DMS79 (cell line): ENCODE results near the gene ERCC1.
"Not testable (repeated sequence)": the region's sequence is repeated elsewhere in the genome, so short reads cannot be mapped to it uniquely, and the experiment has no call there.

Source experiments
- DNase-seq: peaks from one replicate; lab custom pipeline; 2025; lab: John Stamatoyannopoulos, UW

The ERCC1 gene

DNA sequence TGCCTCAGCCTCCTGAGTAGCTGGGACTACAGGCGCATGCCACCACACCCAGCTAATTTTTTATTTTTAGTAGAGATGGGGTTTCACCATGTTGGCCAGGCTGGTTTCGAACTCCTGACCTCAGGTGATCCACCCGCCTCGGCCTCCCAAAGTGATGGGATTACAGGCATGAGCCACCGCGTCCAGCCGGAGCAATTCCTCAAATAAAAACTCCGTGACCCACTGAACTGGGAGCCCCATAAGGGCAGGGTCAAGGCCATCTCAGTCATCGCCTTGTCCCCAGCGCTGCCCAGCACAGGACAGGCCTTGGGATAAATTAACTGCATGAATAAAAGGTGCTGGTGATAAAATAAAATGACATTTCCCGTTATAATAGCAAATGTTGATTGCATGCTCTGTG is 6.2 kb upstream of the ERCC1 start:
- not testable (repeated sequence) for DNase-seq

DNA sequence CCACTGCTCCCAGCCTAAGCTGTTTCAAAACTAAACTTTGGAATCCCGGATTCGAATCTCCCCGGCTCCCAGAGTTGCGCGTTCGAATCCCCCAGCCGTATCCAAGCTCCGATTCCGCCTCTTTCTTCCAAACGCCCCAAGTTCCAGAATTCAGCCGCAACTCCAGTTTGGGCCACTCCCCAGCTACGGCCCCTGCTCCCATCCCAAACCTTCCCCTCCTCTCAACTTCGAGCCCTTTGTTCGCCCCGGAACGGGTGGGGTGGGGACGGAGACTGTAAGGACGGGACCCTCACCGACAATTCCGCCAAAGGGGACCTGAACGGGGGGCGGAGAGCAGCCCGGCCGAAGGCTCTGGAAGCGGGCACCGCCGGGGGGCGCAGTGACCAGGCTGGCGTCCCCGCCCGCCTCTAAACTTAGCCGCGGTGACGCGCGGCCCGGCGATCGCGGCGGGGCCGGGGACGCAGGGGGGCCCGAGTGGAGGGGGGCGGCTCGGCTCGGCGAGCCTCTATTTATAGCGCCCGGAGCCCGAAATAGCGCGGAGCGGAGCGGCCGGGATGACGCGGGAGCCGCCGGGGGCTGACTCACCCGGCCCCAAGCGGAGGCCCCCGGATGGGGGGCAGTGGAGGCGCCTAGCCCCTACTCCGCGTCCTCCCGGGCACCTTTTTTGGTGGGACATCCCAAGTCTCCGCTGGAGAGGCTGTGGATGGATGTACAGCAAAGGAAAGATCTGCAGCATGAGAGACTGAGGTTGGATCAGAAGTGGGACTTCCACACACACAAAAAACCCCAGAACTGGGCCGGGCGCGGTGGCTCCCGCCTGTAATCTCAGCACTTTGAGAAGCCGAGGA is 4.9 kb upstream of the ERCC1 start:
- DNase-seq: no peak

- peak; percentile 8 for DNase-seq
Measured at GRCh38 chr19:45424191-45425058, 708 bp upstream of the ERCC1 start.

DNA sequence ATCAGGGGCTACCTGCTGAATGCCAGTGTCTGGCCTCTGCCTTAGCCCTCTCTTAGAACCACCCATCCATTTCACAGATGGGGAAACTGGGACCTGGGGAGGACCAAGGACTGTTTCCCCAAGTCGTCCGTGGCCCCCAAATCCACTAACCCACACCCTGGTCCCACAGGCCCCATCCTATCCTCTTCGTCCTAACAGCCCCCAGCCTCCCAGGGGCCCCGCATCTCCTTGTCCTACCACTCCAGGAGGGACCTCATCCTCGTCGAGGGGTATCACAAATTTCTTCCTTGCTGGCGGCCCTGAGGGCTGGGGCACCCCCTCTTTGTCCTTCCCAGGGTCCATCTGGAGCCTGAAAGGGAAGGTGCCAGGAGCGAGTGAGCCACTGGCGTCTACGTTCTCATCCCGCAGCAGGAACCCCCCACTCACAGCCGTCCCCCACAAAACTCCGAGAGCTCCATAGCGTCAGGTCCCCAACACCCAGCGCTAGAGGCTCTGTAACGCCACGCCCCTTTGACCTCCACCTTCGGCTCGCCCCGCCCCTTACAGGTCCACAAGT is 606 bp downstream of the ERCC1 start:
- DNase-seq: no peak

GRCh38 chr19:45421947-45422498 is 1.7 kb downstream of the ERCC1 start:
- no peak for DNase-seq

DNA sequence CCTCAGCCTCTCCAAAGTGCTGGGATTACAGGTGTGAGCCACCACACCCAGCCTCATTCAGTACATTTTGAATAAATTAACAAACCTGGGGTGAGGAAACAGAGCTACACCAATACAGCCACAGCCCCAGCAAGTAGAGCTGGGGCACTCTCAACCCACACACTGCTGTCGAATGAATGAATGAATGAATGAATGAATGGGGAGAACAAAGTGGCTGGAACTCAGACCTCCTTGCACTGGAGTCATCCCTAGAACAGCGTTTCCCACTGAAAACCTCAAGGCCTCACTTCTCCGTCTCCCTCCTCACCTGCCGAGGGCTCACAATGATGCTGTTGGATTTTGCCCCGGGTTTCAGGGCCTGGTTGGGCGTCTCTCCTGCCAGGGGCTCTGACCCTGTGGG is 2.8 kb downstream of the ERCC1 start:
- no peak for DNase-seq

DNA sequence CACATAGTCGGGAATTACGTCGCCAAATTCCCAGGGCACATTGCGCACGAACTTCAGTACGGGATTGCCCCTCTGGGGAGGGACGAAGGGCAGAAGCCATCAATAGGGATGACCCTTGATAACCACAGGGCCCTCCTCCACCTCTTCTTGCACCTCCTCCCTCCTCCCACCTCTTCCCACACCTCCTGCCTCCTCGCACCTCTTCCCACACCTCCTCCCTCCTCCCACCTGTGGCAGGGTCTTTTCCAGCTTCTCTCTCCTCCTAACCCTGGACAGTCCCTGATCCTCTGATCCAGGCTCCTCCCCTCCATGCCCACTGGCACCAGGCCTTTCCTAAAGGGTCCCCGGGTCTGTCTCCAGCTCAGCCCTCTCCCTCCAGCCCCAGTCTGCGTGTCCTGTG is 3.4 kb downstream of the ERCC1 start:
- no peak for DNase-seq

GRCh38 chr19:45419895-45420294 is 3.8 kb downstream of the ERCC1 start:
- no peak for DNase-seq

DNA sequence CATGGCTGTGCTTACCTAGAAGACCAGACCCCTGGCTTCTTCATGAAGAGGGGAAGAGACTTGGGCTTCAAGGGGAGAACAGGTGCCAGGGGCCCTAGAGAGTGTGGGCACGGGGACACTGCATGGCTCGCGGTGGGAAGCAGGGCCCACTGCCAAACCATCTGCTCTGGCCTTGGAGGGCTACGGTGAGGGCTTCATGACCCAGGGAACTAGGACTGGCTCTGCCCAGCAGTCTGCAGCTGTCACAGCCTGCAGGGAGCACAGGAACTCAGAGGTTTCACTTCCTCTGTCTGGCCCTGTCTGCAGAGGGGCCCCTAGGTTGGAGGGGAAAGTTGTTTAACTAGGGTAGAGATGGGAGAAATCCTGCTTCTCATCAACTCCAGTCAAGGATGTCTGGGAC is 4.3 kb downstream of the ERCC1 start:
- no peak for DNase-seq

DNA sequence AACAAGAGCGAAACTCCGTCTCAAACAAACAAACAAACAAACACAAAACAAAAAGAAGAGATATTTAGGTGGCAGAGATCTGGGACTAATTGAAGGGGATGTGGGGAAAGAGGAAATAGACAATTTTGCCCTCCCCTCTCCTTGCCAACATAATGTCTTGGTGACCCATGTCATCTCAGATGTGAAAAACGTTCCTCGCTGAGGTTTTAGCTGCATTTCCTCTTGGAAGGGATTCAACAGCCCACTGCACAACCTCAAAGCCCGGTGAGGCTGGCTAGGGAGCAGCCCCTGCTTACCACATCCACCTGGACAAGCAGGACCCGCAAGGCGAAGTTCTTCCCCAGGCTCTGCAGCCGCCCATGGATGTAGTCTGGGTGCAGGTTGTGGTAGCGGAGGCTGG is 4.9 kb downstream of the ERCC1 start:
- DNase-seq: no peak

DNA sequence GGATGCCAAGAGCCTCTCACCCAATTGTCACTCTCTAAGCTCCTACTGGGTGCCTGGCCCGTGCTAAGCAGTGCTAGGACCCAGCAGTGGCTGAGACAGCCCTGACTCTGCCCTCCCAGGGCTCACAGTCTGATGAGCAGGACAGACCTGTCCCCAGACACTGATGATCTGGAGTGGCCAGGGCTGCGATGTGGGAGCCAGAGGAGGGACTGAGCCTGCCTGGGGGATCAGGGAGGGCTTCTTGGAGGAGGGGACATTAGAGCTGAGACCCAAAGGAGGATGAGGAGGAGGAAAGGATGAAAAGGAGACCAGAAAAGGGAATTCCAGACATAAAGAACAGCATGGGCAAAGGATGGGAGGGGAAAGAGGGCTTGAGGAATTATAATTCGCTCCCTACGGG is 6.6 kb downstream of the ERCC1 start:
- DNase-seq: no peak

DNA sequence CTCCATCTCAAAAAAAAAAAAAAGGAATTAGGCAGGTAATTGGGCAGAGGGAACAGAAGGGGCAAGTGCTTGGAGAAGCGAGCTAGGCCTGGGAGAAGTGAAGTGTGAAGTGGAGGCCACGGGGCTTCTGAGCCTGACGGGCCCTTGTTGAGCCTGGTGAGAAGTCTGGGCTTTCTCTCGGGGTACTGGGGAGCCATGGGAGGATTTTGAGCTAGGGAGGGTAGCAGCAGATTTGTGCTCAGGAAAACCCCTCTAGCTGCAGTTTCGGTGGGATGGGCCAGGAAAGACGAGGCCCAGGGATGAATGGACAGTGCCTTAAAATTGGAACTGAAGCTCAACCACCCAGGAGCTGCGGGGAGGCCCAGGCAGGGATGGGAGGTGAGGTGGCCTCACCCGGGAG is 9.2 kb downstream of the ERCC1 start:
- no peak for DNase-seq

DNA sequence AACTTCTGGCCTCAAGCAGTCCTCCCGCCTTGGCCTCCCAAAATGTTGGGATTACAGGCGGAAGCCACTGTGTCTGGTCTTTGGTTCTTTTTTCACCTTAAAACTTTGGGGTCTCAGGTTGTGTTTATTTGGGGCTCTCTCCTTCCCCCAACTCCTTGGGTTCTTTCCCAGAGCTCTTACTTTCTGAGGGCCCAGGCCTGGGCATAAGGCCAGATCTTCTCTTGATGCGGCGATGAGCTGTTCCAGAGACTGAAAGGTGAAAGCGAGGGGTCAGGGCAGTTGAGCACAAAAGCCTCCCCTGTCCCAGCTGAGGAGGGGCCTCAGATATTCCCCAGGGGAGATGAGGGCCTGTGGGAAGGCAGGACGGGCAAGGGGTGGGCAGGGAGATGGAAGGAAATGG is 10.2 kb downstream of the ERCC1 start:
- no peak for DNase-seq

DNA sequence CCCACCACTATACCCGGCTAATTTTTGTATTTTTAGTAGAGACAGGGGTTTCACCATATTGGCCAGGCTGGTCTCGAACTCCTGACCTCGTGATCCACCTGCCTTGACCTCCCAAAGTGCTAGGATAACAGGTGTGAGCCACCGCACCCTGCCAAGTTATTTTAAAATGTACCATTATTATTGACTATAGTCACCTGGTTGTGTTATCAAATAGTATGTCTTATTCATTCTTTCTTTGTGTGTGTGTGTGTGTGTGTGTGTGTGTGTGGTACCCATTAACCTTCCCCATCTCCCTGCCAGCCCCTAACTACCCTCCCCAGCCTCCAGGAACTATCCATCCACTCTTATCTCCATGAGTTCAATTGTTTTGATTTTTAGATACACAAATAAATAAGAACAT is 13.4 kb downstream of the ERCC1 start:
- not testable (repeated sequence) for DNase-seq

- no peak for DNase-seq
Measured at GRCh38 chr19:45409557-45409920, 14.2 kb downstream of the ERCC1 start.

DNA sequence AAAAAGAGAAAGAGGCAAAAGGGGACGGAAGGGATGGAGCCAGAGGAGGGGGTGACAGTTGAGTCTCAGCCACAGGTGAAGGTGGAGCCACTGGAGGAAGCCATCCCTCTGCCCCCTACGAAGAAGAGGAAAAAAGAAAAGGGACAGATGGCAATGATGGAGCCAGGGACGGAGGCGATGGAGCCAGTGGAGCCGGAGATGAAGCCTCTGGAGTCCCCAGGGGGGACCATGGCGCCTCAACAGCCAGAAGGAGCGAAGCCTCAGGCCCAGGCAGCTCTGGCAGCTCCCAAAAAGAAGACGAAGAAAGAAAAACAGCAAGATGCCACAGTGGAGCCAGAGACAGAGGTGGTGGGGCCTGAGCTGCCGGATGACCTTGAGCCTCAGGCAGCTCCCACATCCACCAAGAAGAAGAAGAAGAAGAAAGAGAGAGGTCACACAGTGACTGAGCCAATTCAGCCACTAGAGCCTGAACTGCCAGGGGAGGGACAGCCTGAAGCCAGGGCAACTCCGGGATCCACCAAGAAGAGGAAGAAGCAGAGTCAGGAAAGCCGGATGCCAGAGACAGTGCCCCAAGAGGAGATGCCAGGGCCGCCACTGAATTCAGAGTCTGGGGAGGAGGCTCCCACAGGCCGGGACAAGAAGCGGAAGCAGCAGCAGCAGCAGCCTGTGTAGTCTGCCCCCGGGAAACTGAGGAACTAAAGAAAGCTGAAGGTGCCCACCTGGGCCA is 14.7 kb downstream of the ERCC1 start:
- DNase-seq: no peak

- DNase-seq: no peak
Measured at GRCh38 chr19:45408121-45408520, 15.6 kb downstream of the ERCC1 start.

- DNase-seq: not testable (repeated sequence)
Measured at GRCh38 chr19:45407585-45407984, 16.1 kb downstream of the ERCC1 start.

DNA sequence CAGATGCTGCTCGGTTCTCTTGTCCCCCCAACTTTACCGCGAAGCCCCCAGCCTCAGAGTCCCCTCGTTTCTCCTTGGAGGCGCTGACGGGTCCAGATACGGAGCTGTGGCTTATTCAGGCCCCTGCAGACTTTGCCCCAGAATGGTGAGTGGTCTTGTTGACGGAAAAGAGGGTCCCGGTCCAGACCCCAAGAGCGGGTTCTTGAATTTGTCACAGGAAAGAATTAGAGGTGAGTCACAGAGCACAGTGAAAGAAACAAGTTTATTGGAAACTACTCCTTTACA is 16.7 kb downstream of the ERCC1 start:
- no peak for DNase-seq

- peak; percentile 67 for DNase-seq
Measured at GRCh38 chr19:45406226-45407090, 17.3 kb downstream of the ERCC1 start, which contains the start of gene POLR1G. Gene POLR1G (plus strand): TSS chr19:45406644. CDS start chr19:45406697, 53 bp downstream.
